Purkinje cell (primary cell): ENCODE measurements around the gene ZFTA. TPM values are rescaled to one million over a fixed set of nuclear protein-coding genes. Genes with fewer than 3 reads are reported as not detected.

Experiments
- polyA plus RNA-seq: library from polyadenylated mRNA; unstranded; fragments of >200 nt; fragmentation: Nextera tagmentation; gene quantifications from 2 replicates; pipeline ENCODE4 v1.2.1, GENCODE V29; 2014

ZFTA gene
- polyA plus RNA-seq = 0.69 TPM in 1 of 2 replicates, not detected in the other

DNA sequence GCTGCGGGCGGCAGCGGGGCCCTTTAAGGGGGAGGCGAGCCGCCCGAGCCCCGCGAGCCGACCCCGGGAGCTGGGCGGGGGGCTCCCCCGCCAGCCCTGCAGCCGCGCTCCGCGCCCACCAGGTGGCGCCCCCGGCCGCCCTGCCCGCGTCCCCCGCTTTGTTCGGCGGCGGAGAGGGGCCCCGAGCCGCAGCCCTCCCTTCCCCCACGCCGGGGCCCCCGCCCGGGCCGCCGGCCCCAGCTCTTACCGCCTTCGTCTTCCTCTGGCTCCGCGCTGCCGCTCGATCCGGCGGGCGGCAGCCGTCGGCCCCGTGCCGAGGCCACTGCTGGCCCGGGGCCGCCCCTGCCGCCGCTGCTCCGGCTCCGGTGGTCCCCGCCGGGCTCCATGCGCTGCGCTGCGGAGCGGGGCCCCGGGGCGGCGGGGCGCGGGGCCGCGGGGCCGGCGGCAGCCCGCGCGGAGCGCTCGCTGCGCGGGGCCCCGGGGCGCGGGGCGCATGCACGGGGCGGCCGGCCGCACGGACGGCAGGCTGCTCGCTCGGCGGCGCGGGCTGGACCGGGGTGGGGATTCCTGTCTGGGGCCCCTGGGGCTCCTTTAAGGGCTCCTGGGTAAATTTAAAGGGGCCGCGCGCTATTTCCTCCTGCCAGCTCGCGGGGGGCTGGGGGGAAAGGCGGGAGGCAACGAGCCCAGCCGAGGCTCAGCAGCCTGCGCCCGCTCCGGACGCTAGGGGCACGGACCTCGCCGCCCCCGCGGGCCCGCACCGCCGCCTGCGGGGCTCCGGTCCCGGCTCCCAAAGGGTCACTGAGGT is at the start of gene ZFTA:
ZFTA (minus strand) TSS at position 539 of the 805 bp plus-strand sequence; CDS start at position 386, 153 bp downstream.

DNA sequence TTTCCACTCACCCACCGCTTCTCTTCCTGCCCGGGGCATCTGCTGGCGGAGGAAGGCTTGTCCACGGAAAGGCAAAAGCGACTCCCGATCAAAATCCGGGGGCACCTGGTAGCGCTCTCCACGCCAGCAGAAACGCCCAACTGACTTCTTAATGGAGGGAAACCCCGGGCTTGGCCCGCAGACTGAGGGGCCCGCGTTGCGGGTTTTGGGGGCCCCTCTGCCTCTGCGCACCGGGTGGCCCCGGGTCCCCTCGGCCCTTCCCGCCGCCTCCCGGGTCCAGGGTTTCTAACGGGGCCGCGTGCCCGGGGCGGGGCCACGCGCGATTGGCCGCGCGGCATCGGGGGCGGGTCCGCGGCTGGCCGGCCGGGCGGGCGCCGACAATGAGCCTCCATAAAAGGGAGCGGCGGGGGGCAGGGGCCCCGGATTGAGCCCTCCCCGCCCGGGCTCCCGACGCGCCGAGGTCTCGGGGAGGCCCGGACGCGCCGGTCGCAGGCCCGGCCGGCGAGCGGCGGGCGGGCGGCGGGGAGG is 44.5 kb upstream of the ZFTA start, which contains the start of gene SPINDOC:
SPINDOC (plus strand) TSS at position 422 of the 528 bp plus-strand sequence. CDS start 231 bp downstream, outside the sequence.

Other genes starting within 250 kb of the ZFTA start
- 3.6 and 4.5 TPM in 2 replicates for gene PLAAT4, start 232.0 kb downstream of the ZFTA start, polyA plus RNA-seq
- gene PLAAT2, start 205.4 kb downstream of the ZFTA start, polyA plus RNA-seq = not detected in 2 replicates
- gene PLAAT3, start 154.3 kb downstream of the ZFTA start, polyA plus RNA-seq = 6.3 and 13.5 TPM in 2 replicates
- gene ATL3, start 97.4 kb downstream of the ZFTA start, polyA plus RNA-seq = 2.2 and 2.3 TPM in 2 replicates
- 24.2 and 191 TPM in 2 replicates for gene RTN3, start 87.3 kb downstream of the ZFTA start, polyA plus RNA-seq
- 0.20 TPM in 1 of 2 replicates, not detected in the other for gene SPINDOC, start 44.7 kb upstream of the ZFTA start, polyA plus RNA-seq
- gene MARK2, start 70.3 kb upstream of the ZFTA start, polyA plus RNA-seq = 0.88 and 1.6 TPM in 2 replicates
- gene RCOR2, start 148.4 kb upstream of the ZFTA start, polyA plus RNA-seq = not detected in 2 replicates
- 0.31 and 0.54 TPM in 2 replicates for gene NAA40, start 170.2 kb upstream of the ZFTA start, polyA plus RNA-seq
- gene COX8A, start 205.8 kb upstream of the ZFTA start, polyA plus RNA-seq = 744 and 753 TPM in 2 replicates
- 56.4 and 106 TPM in 2 replicates for gene OTUB1, start 217.7 kb upstream of the ZFTA start, polyA plus RNA-seq